Gastrocnemius medialis (tissue), 4 donors: ENCODE data around the gene RNF187. TPM values are rescaled to one million over a fixed set of nuclear protein-coding genes. Genes with fewer than 3 reads are reported as not detected.

Experiments
- ATAC-seq, 2 donors: fragments of 150-250 bp; one replicate each; pipeline ENCODE4 v1.9.1; 2016
- DNase-seq, 2 donors: peaks; one replicate each; pipeline ENCODE4 v3.0.0-alpha.2; 2019
- H3K27ac ChIP-seq, 4 donors: fragments of 200-600 bp; sonication (generic); 1 replicate in 1 of 4; 2 replicates in 3 of 4; pipeline ENCODE4 v1.5.1; 2016 to 2018; ENCODE audit warnings: mild to moderate bottlenecking in 2 of 4, moderate library complexity in 1 of 4
- H3K27me3 ChIP-seq, 3 donors: fragments of 200-600 bp; sonication (generic) in 2 of 3; 1 replicate in 1 of 3; 2 replicates in 2 of 3; pipeline versions ENCODE4 v1.5.1 to v1.6.0; 2016 to 2019; ENCODE audit warnings: mild to moderate bottlenecking in 1 of 3, moderate library complexity in 1 of 3
- H3K36me3 ChIP-seq, 2 donors: fragments of 200-600 bp; sonication (generic) in 1 of 2; one replicate each; pipeline ENCODE4 v1.5.1; 2017 to 2018
- H3K4me1 ChIP-seq, 2 donors: fragments of 200-600 bp; sonication (generic) in 1 of 2; one replicate each; pipeline ENCODE4 v1.5.1; 2016 to 2017; ENCODE audit warnings: mild to moderate bottlenecking in 2 of 2
- H3K4me3 ChIP-seq, 4 donors: fragments of 200-600 bp; sonication (generic) in 3 of 4; 1 replicate in 1 of 4; 2 replicates in 3 of 4; pipeline ENCODE4 v1.5.1; 2016 to 2019; ENCODE audit warnings: mild to moderate bottlenecking in 2 of 4
- H3K9me3 ChIP-seq, 3 donors: fragments of 200-600 bp; sonication (generic) in 2 of 3; 1 replicate in 1 of 3; 2 replicates in 2 of 3; pipeline ENCODE4 v1.5.1; 2016 to 2019
- CTCF ChIP-seq, 5 experiments: fragments of 450-650 bp in 3 of 5; fragments of 200-600 bp in 2 of 5; sonication (generic) in 2 of 5; IDR thresholded peaks in 4 of 5; conservative IDR thresholded peaks in 1 of 5; 1 replicate in 4 of 5; 2 replicates in 1 of 5; pipeline ENCODE4 v1.5.1; 2016 to 2019; ENCODE audit warnings: antibody characterized with exemption in 5 of 5, mild to moderate bottlenecking in 3 of 5, moderate library complexity in 3 of 5
- POLR2A ChIP-seq, 2 donors: fragments of 450-650 bp; IDR thresholded peaks; one replicate each; pipeline ENCODE4 v1.6.1; 2017; ENCODE audit warnings: antibody characterized with exemption in 2 of 2, mild to moderate bottlenecking in 2 of 2, moderate library complexity in 2 of 2
- in situ Hi-C, 4 donors: fragments of 200-750 bp; cut with MboI; loops; one replicate each; pipeline versions ENCODE4 v1.15.0 to v1.8.0; 2017; ENCODE audit warnings: low sequenced_read_pairs in 4 of 4
- intact Hi-C: fragments of 100-400 bp; cut with DNase I; formaldehyde crosslinking; loops from one replicate; pipeline ENCODE4 v1.15.1; 2023; ENCODE audit warnings: low total_unique reads
- total RNA-seq, 4 donors: library from RNA; depleted of rRNA; stranded (reverse); fragments of >200 nt; gene quantifications; one replicate each; pipeline versions ENCODE4 v1.1.0 to v1.2.3, GENCODE V29; 2016

RNF187 gene
- total RNA-seq, 4 donors from 2014 or later = 33.5 to 99.8 (median 62.5) TPM

- DNase-seq (no peak), ATAC-seq (no peak)
- Histone ChIP-seq H3K36me3 (no peaks in the 10 kb centered on the region), H3K27ac (no peak overlapping the region), H3K4me1 (no peaks in the 10 kb centered on the region), H3K9me3 (no peaks in the 10 kb centered on the region), H3K4me3 (no peak overlapping the region), H3K27me3 (peaks cover 71 to 74% (median 74%) of the 10 kb centered on the region in 3 donors)
- TF ChIP-seq POLR2A (IDR thresholded peaks at IDR 0.05) (no peak), CTCF (IDR thresholded peaks at IDR 0.05 in 4 of 5, conservative IDR thresholded peaks at IDR 0.05 in 1 of 5) (no peak)
- in situ Hi-C loops = no loop called here
- intact Hi-C loops = no loop called here
Measured at GRCh38 chr1:228469413-228470162, 17.6 kb upstream of the RNF187 start.

- intact Hi-C loops = no loop called here
- no peaks in the 10 kb centered on the region for H3K9me3 ChIP-seq
- H3K4me1 ChIP-seq = no peaks in the 10 kb centered on the region
- in situ Hi-C loops = no loop called here
- no peak overlapping the region for H3K27ac ChIP-seq
- DNase-seq = no peak
- H3K4me3 ChIP-seq = no peak overlapping the region
- no peak for ATAC-seq
- peaks cover 55 to 58% (median 58%) of the 10 kb centered on the region in 3 donors for H3K27me3 ChIP-seq
- TF ChIP-seq POLR2A (IDR thresholded peaks at IDR 0.05) (no peak), CTCF (IDR thresholded peaks at IDR 0.05 in 4 of 5, conservative IDR thresholded peaks at IDR 0.05 in 1 of 5) (no peak)
- H3K36me3 ChIP-seq = no peaks in the 10 kb centered on the region
Measured at GRCh38 chr1:228471154-228471761, 15.9 kb upstream of the RNF187 start.

GRCh38 chr1:228471762-228472398, 15.3 kb upstream of the RNF187 start:
- no peak overlapping the region for H3K4me3 ChIP-seq
- intact Hi-C loops = no loop called here
- no peaks in the 10 kb centered on the region for H3K36me3 ChIP-seq
- H3K27me3 ChIP-seq = peaks cover 50 to 52% (median 51%) of the 10 kb centered on the region in 3 donors
- H3K27ac ChIP-seq = no peak overlapping the region
- in situ Hi-C loops = no loop called here
- DNase-seq (no peak), ATAC-seq (no peak)
- no peaks in the 10 kb centered on the region for H3K9me3 ChIP-seq
- no peaks in the 10 kb centered on the region for H3K4me1 ChIP-seq
- TF ChIP-seq CTCF (IDR thresholded peaks at IDR 0.05 in 4 of 5, conservative IDR thresholded peaks at IDR 0.05 in 1 of 5) (peak in 2 of 5 experiments; percentile 7 to 32), POLR2A (IDR thresholded peaks at IDR 0.05) (no peak)

- H3K36me3 ChIP-seq = no peaks in the 10 kb centered on the region
- intact Hi-C loops (no loop called here), in situ Hi-C loops (no loop called here)
- peaks cover 42 to 44% (median 44%) of the 10 kb centered on the region in 3 donors for H3K27me3 ChIP-seq
- H3K27ac ChIP-seq = no peak overlapping the region
- DNase-seq (no peak), ATAC-seq (no peak)
- no peaks in the 10 kb centered on the region for H3K4me1 ChIP-seq
- no peak for TF ChIP-seq CTCF (IDR thresholded peaks at IDR 0.05 in 4 of 5, conservative IDR thresholded peaks at IDR 0.05 in 1 of 5)
- TF ChIP-seq POLR2A (IDR thresholded peaks at IDR 0.05) = no peak
- no peak overlapping the region for H3K4me3 ChIP-seq
- no peaks in the 10 kb centered on the region for H3K9me3 ChIP-seq
Measured at GRCh38 chr1:228472655-228473054, 14.5 kb upstream of the RNF187 start.
